ENCODE results near the gene TTLL10.

Gene TTLL10

DNA sequence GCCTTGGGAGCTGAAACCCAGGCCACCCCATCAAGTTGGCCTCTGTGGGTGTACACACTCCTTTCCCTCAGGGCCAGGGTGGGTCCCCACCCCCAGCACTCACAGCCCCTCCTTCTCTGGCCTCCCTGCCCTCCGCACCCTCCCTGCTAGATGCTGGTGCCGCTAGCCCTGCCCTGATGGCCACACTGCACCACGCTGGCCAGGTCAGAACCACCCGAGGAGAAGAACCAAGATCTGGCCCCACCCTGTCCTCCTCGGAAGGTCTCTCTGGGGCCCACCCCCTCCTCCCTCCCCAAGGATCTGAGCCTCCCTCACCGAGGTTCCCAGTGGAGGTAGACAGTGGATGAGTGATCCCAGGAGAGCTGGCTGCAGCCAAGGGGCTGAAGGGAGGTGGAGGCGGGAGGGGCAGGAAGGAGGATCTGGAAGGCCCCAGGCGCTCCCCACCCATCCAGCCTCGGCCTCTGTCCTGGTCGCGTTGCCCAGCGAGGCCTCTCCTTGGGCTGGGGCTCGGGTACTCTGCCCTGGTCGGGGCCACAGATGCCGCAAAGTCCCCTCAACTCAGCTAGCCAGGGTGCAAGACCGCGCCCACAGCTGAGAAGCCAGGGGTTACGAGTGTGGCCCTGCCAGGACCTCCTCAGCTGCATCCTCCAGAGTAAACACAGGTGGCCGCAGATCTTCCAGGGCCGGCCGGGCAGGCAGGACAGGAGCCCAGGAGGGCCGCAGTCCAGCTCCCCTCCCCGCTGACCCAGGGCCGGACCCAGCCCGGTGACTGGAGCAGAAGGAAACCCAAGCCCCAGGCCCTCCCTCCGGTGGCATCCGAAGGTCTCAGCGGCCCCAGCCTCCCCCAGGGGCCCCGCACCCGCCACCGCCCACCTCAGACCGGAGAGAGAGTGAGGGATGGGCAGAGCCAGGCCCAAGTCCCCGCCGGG lies 63.5 kb downstream of the TTLL10 start:
- no peak for DNase-seq (ENCODE audit: low read depth)
- TF ChIP-seq CTCF (IDR thresholded peaks at IDR 0.05; ENCODE audit: control insufficient read depth, insufficient read depth, low read depth, low read length, missing control alignments) = no peak
- no peak overlapping the region for H3K4me3 ChIP-seq (ENCODE audit: control insufficient read depth, low read depth, low read length)

- TF ChIP-seq CTCF (IDR thresholded peaks at IDR 0.05; ENCODE audit: control insufficient read depth, insufficient read depth, low read depth, low read length, missing control alignments) = no peak
- H3K4me3 ChIP-seq (ENCODE audit: control insufficient read depth, low read depth, low read length) = no peak overlapping the region
- no peak for DNase-seq (ENCODE audit: low read depth)
Measured at GRCh38 chr1:1237874-1238701, 64.4 kb downstream of the TTLL10 start.

GRCh38 chr1:1238702-1239178 lies 65.1 kb downstream of the TTLL10 start:
- H3K4me3 ChIP-seq (ENCODE audit: control insufficient read depth, low read depth, low read length) = no peak overlapping the region
- no peak for TF ChIP-seq CTCF (IDR thresholded peaks at IDR 0.05; ENCODE audit: control insufficient read depth, insufficient read depth, low read depth, low read length, missing control alignments)
- no peak for DNase-seq (ENCODE audit: low read depth)

GRCh38 chr1:1239227-1239613 lies 65.5 kb downstream of the TTLL10 start:
- DNase-seq (ENCODE audit: low read depth) = no peak
- H3K4me3 ChIP-seq (ENCODE audit: control insufficient read depth, low read depth, low read length) = no peak overlapping the region

GRCh38 chr1:1239614-1240347 lies 66.1 kb downstream of the TTLL10 start:
- no peak overlapping the region for H3K4me3 ChIP-seq (ENCODE audit: control insufficient read depth, low read depth, low read length)
- no peak for DNase-seq (ENCODE audit: low read depth)

More at GRCh38 chr1:1239227-1239613, 65.5 kb downstream of the TTLL10 start:
- TF ChIP-seq CTCF (IDR thresholded peaks at IDR 0.05; ENCODE audit: control insufficient read depth, insufficient read depth, low read depth, low read length, missing control alignments) = no peak

More at GRCh38 chr1:1239614-1240347, 66.1 kb downstream of the TTLL10 start:
- TF ChIP-seq CTCF (IDR thresholded peaks at IDR 0.05; ENCODE audit: control insufficient read depth, insufficient read depth, low read depth, low read length, missing control alignments) = no peak

Data from AG09309 (cell line).